ENCODE data around the gene PLSCR1.

The PLSCR1 gene, protein sequence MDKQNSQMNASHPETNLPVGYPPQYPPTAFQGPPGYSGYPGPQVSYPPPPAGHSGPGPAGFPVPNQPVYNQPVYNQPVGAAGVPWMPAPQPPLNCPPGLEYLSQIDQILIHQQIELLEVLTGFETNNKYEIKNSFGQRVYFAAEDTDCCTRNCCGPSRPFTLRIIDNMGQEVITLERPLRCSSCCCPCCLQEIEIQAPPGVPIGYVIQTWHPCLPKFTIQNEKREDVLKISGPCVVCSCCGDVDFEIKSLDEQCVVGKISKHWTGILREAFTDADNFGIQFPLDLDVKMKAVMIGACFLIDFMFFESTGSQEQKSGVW

GRCh38 chr3:146544002-146544928 is at the start of gene PLSCR1:
Gene PLSCR1, minus strand, starts transcription at chr3:146544607. Its CDS starts 8,055 bp downstream, at chr3:146536552.
- peak; percentile 77 for DNase-seq

DNA sequence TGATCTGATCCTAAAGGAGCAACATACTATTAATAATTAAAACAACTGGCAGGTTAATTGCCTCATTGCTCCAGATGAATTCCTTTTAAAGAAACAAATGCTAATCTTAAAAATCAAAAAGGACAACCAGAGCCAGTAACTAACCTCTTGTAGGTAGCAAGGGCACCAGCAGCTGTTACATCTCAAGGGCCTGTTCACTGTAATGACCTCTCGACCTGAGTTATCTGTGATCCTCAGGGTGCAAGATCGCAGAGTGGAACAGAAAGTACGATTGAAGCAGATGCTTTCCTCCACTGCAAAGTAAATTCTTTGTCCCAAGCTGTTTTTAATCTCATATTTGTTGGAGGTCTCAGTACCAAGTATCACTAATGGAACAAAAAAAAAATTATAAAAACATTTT is 49.4 kb upstream of the PLSCR1 start:
- no peak for DNase-seq

DNA sequence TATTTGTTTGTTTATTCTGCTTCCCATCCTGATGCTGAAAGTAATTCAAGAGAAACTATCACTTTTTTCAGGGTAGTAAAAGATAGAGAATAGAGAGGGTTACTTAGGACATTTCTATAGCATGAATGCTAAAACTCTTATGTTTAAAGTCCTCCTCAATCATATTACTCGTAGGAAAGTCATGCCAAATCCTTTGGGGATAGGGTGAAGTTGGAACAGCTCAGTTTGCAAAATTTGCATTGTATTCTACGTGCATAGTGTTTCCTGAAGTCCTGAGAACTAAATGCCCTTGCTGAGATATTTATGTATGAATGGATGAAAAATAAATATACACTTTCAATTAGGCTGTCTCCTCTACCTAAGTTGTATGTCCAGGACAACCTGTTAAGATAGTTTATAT is 46.1 kb upstream of the PLSCR1 start:
- DNase-seq: no peak

GRCh38 chr3:146589899-146590508 is 45.6 kb upstream of the PLSCR1 start:
- no peak for DNase-seq

- DNase-seq: no peak
These were observed 40.7 kb upstream of the PLSCR1 start for GRCh38 chr3:146585156-146585555.

GRCh38 chr3:146581951-146582467 is 37.6 kb upstream of the PLSCR1 start:
- DNase-seq: no peak

DNA sequence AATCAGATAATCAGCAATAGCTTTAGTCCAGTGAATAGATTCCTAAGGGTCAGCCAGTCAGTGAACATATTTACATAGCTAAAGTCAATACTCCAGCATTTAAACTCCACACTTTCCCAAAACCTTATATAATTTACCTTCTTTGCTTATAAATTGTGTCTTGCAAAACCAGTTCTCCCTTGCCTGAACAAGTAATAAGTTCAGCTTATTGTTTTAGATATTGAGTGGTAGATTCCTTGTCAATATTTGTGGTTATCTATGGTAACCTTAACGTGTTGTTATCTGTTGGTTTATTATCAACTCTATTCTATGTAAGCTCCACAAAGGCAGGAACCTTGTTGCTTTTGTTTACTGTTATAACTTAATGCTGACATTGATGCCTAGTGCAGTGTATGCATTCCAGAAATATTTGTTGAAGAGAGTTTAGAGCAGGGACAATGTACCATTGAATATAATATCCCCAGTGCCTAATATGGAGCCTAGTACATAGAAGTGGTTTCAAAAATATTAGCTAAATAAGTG is 36.7 kb upstream of the PLSCR1 start:
- DNase-seq: no peak

GRCh38 chr3:146577662-146578061 is 33.3 kb upstream of the PLSCR1 start:
- no peak for DNase-seq

GRCh38 chr3:146575636-146576035 is 31.2 kb upstream of the PLSCR1 start:
- no peak for DNase-seq

DNA sequence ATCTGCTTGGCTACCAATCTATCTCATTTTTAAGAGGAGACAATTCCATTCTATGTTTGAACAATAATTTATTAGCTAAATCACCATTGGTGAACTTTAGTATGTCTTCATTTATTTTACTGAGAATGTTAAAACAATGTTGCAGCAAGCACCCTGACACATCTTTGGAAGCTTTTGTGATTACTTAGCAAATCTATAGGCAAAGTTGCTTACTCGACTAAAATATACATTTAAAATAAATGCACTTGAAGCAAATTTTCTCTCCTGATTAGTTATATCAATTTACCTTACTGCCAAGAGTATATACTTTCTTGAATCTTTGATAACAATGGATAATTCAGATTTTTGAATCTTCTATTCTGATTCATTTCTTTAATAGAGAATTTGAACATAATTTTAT is 29.8 kb upstream of the PLSCR1 start:
- DNase-seq: no peak

DNA sequence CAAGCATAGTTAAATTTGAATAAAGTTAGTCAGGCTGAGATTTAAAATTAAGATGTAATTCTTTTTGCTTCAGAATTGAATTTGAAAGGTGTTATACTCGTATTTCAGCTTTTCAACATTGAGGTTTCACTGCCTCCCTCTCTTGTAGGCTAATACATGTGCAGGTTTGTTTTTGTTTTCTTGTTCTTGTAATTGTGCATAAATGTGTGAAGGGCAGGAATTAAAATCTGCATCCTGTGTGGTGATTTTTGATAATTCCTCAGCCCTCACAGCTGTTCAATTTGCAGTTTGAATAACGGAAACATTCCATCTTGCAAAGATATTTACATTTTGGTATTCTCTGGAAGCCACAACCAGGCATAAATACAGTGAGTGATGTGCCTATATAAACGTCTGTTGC is 24.9 kb upstream of the PLSCR1 start:
- DNase-seq: no peak

GRCh38 chr3:146566138-146566537 is 21.7 kb upstream of the PLSCR1 start:
- no peak for DNase-seq

GRCh38 chr3:146561879-146562278 is 17.5 kb upstream of the PLSCR1 start:
- DNase-seq: no peak

DNA sequence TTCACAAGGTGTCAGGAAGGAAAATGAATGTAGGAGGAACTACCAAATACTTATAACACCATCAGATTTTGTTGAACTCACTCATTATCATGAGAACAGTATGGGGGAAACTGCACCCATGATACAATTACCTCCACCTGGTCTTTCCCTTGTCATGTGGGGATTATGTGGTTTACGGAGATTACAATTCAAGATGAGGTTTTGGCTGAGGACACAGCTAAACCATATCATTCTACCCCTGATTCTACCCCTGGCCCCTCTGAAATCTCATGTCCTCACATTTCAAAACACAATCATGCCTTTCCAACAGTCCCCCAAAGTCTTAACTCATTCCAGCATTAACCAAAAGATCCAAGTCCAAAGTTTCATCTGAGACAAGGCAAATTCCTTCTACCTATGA is 17.1 kb upstream of the PLSCR1 start:
- no peak for DNase-seq

GRCh38 chr3:146560678-146561077 is 16.3 kb upstream of the PLSCR1 start:
- no peak for DNase-seq

DNA sequence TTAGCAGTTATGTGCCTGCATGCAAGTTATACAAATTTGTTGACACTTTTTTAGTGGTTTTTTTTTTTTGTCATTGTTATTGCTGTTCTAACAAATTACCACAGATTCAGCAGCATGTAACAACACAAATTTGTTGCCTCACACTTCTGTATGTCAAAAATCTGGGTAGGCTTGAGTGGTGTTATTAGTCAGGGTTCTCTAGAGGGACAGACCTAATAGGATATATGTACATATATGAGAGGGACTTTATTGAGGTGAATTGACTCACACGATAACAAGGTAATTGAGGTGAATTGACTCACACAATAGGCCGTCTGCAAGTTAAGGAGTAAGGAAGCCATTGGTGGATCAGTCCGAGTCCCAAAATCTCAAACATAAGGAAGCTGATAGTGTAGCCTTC is 15.0 kb upstream of the PLSCR1 start:
- DNase-seq: no peak

- no peak for DNase-seq
These were observed 14.4 kb upstream of the PLSCR1 start for GRCh38 chr3:146558781-146559180.

DNA sequence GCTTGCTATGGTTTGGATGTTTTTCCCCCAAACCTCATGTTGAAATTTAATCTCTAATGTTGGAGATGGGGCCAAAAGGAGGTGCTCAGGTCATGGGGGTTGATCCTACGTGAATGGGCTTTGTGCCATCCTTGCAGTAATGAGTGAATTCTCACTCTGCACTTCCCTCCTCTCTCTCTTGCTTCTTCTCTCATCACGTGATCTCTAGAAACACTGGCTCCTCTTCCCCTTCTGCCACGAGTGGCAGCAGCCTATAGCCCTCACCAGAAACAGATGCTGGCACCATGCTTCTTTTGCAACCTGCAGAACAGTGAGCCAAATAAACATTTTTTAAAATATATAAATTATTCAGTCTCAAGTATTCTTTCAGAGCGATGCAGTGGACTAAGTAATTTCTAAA is 13.3 kb upstream of the PLSCR1 start:
- no peak for DNase-seq

DNA sequence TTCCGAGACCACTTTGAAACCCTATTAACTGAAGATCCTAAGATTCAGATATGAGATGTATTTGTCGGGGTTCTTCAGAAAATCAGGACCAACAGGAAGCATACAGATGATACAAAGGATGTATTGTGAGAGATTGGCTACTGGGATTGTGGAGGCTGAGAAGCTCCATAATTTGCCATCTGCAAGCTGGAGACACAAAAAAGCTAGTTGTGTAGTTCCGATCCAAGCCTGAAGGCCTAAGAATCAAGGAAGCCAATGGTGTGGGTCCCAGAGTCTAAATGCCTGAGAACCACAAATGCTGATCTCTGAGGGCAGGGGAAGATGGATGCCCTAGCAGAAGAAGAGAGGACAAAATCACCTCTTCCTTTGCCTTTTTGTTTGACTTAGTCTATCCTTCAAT is 10.9 kb upstream of the PLSCR1 start:
- DNase-seq: no peak

- DNase-seq: no peak
These were observed 9.8 kb upstream of the PLSCR1 start for GRCh38 chr3:146554151-146554760.

GRCh38 chr3:146550743-146551510 is 6.5 kb upstream of the PLSCR1 start:
- DNase-seq: no peak

DNA sequence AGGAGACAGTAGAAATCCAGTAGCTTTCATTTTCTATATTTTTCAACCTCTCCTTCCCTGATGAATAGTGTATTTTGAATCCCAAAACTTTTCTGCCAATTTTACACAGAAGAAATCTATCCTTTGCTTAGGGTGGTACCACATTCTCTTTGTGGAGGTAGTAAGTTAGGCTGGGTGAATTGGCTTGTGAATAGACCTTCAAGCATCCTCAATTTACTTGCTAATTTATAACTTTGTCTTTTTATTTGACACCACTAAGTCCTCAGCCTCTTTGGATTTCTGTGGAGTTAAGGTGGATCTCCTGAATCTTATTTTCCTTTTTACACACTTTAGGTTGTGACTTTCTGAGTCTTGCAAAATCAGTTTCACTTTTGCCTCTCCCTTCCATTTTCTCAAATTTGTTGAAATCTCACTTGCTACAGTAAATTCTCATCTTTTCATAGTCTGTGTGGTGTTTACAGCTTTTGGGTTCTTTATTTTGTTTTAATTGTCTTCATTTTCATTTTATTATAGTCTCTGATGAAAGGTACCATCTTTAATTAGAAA is 5.7 kb upstream of the PLSCR1 start:
- DNase-seq: no peak
